NCI-H2227 treated with DMSO at 0.1 percent for 48 hours (cell line): Measurements from ENCODE around the gene WDR93.
A peak's percentile ranks its signal among the peaks of the same experiment; 100 is the strongest.
"Not testable (repeated sequence)": the region's sequence is repeated elsewhere in the genome, so short reads cannot be mapped to it uniquely, and the experiment has no call there.

ENCODE experiments used
- DNase-seq: peaks from one replicate; lab custom pipeline; 2025; lab: John Stamatoyannopoulos, UW

Gene WDR93

DNA sequence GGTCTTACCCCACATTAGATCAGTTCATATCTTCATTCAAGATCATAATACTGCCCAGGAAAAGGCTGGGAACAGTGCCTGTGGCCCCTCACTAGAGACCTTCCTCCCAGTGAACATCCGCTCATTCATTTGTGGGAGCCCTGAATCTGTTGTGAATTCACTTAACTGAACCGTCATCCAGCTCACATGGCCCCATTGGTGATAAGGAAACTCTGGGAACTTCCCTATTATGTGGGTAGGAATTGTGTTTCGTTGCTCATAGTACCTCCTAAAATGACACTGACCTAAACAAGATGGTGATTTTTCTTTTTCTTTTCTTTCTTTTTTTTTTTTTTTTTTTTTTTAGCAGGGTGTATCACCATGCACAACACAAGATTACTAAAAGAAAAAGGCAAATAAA lies 78.8 kb downstream of the WDR93 start:
- no peak for DNase-seq

DNA sequence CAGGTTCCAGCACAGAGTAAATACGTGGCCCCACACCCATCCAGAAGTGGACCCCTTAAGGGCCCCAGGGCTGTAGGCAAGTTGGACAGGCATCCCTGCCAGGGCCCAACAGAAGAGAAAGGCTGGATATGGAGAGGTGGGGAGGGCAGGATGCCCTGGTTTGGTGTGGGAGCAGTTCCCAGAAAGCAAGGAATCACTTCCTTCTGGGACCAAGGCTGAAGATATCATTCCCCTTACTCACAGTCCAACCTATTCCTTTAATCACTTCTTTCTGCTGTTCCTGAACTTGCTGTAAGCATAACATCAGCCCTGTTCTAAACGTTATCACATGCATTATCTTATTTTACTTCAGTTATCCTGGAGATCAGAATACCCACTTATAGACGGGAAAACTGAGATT lies 79.4 kb downstream of the WDR93 start:
- no peak for DNase-seq

DNA sequence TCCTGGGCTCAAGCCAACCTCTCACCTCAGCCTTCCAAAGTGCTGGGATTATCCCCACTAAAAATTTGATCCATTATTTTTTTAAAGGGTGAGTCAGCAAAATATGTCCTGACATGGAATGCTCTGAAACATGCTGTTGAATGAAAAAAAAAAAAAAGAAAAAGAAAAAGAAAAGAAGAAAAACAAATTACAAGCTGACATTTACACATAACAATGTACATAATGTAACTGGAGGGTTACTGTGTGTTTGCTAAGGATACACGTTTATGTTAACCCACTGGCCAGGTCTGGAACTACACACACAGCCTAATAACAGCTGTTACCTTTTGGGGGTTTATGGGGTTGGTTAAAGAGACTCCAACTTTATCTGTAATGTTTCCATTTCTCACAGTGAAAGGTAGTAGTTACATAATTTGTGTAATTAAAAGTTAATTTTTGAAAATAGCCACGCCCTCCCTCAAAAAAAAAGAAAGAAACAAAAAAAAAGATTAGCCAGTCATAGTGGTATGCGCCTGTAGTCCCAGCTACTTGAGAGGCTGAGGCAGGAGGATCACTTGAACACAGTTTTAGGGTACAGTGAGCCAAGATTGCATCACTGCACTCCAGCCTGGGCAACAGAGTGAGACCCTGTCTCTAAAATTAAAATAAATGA lies 82.4 kb downstream of the WDR93 start:
- DNase-seq: no peak

DNA sequence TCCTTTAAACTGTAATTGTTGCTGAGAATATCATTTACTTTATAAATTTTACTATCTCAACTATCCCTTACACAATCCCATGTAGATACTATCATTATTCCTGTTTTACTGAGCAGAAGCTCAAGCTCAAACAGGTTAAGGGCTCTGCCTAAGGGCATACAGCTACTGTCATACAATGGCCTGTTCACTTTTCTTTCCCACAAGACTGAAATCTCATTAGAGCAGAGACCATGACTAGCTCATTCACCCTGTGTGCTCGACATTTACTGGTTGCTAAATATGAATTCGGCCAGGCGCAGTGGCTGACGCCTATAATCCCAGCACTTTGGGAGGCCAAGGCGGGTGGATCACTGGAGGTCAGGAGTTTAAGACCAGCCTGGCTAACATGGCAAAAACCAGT lies 83.9 kb downstream of the WDR93 start:
- no peak for DNase-seq

DNA sequence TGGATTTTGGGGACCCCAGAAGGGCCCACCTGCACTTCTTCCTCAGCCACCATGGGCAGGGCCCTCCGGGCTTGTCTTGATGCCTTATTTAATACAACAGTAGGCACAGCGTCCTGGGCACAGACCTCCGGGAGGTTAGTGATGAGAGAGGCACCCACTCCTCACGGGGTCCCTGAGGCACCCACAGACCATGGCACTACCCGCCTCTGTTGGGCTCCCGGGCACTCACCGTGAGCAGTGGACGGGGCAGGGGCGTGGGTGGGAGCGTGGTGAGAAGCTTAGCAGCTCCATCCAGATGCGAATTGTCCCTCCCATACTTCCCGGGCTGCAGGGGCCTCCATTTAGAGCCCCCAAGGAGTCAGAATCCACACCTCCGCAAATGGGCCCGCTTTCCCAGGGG lies 85.2 kb downstream of the WDR93 start:
- no peak for DNase-seq

DNA sequence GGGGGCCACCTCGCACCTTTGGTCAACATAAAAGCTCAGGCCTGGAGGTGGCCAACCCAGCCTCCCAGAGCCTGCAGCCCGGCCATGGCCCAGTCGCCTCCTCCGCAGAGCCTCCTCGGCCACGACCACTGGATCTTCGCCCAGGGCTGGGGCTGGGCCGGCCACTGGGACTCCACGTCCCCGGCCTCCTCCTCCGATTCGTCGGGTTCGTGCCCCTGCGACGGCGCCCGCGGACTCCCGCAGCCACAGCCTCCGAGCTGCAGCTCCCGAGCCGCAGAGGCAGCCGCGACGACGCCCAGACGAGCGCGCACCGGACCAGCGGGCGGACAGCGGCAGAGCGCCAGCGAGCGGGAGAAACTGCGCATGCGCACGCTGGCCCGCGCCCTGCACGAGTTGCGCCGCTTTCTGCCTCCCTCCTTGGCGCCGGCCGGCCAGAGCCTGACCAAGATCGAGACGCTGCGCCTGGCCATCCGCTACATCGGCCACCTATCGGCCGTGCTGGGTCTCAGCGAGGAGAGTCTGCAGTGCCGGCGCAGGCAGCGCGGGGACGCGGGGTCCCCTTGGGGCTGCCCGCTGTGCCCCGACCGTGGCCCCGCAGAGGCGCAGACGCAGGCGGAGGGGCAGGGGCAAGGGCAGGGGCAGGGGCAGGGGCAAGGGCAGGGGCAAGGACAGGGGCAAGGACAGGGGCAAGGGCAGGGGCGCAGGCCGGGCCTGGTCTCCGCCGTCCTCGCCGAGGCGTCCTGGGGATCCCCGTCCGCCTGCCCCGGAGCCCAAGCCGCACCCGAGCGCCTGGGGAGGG lies 85.9 kb downstream of the WDR93 start, which contains the start of gene MESP2:
MESP2 (plus strand) TSS at position 59 of the 799 bp plus-strand sequence; CDS start at position 85, 26 bp downstream.
- DNase-seq: peak; percentile 43

DNA sequence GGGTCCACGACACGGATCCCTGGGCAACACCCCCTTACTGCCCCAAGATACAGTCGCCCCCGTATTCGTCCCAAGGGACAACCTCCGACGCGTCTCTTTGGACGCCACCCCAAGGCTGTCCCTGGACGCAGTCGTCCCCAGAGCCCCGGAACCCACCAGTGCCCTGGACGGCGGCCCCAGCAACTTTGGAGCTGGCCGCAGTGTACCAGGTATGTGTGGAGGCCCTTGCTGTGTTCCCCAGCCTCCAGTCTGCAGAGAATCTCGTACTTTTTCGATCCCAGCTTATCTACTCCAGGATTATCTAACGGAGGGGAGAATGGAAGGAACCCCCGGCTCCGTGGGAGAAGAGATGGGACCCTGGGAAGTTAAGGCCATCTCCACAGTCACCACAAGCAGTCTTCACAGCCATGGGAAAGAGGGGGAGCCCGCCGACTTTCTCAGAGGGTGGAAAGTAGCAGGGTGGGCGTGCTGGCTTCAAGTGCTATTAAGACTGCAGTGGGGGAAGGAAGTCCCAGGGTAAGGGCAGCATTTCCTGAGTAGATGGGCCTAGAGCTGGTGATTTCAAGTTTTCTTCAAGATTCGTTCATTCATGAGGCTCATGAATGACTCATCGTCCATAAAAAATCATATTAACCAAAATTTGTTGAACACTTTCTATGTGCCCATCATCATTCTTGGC lies 86.6 kb downstream of the WDR93 start:
- no peak for DNase-seq

DNA sequence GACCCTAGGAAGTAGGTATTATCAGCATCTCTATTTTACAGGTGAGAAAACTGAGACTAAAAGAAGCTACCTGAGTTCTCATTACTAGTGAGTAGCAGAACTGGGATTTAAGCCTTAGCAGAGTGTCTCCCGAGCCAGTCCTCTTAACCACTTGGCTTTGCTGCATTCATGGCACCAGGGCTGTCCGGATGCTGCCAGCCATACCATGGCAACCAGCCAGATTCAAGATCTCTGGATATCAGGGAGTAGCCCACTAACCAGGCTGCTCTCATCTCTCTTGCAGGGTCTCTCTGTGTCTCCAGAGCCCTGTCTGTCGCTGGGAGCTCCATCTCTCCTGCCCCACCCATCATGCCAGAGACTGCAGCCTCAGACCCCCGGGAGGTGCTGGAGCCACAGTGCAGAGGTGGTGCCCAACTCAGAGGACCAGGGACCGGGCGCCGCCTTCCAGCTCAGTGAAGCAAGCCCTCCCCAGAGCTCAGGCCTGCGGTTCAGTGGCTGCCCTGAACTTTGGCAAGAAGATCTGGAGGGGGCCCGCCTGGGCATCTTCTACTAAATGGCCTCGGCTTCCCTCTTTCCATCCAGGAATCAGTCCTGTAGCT lies 87.3 kb downstream of the WDR93 start:
- no peak for DNase-seq

DNA sequence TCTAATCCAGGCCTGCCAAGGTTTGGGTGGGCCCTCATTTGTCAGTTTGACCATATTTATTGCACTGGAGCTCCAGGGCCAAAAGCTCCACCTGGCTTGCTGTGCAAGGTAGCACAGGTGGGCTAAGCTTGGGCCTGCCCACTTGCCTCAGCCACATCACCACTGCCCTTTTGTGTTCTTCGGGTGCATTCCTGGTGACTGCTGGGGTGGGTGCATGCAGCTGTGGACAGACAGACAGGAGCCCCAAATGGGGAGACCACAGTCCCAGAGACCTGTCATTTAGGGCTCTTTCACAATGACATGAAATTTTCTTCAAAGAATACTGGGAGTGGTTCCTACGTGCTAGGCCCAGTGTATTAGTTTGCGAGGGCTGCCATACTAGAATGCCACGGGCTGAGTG lies 88.2 kb downstream of the WDR93 start:
- no peak for DNase-seq

DNA sequence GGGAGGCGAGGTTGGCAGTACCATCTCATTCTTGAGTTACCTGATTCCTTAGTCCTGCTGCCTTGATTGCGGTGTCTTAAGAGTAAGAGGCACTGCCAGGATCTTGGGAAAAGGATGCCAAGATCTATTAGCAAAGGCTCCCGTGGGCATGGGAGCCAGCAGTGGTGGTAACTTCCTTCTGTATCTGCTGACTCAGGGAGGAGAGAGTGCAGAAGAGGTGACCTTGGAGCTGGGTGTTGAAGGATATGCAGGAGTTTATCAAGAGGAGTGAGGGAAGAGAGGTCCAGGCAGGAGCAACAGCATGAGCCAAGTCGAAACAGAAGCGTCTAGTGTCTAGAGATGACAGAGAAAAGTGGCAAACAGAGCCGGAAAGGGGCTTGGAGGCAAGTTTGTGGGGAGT lies 90.0 kb downstream of the WDR93 start:
- no peak for DNase-seq

DNA sequence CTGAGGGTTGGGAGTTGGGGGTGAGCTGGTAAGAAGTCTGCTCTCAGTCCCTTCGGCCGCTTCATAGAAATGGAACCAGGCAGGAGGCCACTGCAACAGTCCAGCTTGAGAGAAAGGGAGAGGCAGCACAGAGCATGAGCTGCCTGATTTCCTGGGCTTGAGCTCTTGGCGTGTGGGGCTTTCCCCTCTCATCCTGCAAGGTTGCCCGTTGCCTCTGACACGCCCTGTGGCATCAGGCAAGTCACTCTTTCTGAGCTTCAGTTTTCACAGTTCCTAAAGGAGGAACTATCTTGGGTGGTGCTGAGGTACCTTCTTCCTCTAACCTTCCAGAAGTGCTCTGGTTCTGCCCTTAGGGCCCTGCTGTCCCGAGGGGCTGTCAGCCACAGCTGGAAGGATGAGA lies 90.4 kb downstream of the WDR93 start:
- DNase-seq: no peak

DNA sequence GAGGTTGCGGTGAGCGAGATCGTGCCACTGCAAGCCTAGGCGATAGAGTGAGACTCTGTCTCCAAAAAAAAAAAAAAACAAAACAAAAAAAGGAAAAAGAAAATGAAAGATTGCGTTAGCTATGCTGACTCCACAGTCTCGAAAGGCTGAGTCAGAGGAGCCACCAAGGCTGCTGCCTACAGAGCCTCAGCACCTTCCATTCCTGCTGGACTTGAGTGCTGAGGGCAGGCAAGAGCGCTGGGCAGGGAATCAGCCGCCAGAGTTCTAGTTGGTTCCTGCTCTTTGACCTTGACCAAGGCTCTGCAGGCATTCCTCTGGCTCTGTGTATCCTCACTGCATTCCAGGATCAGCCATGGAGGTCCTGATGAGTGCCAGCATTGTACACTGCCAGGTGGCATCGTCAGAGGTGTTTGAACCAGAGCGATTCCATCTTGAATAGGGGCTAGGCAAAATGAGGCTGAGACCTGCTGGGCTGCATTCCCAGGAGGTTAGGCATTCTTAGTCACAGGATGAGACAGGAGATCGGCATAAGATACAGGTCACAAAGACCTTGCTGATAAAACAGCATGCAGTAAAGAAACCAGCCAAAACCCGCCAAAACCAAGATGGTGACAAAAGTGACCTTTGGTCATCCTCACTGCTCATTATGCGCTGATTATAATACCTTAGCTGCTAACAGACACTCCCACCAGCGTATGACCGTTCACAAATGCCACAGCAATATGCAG lies 91.4 kb downstream of the WDR93 start:
- DNase-seq: no peak

DNA sequence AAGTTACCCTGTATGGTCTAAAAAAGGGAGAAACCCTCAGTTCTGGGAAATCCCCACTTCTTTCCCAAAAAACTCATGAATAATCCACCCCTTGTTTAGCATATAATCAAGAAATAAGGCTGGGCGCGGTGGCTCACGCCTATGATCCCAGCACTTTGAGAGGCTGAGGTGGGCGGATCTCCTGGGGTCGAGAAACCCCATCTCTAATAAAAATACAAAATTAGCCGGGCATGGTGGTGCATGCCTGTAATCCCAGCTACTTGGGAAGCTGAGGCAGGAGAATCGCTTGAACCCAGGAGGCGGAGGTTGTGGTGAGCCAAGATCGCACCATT lies 92.0 kb downstream of the WDR93 start:
- not testable (repeated sequence) for DNase-seq

DNA sequence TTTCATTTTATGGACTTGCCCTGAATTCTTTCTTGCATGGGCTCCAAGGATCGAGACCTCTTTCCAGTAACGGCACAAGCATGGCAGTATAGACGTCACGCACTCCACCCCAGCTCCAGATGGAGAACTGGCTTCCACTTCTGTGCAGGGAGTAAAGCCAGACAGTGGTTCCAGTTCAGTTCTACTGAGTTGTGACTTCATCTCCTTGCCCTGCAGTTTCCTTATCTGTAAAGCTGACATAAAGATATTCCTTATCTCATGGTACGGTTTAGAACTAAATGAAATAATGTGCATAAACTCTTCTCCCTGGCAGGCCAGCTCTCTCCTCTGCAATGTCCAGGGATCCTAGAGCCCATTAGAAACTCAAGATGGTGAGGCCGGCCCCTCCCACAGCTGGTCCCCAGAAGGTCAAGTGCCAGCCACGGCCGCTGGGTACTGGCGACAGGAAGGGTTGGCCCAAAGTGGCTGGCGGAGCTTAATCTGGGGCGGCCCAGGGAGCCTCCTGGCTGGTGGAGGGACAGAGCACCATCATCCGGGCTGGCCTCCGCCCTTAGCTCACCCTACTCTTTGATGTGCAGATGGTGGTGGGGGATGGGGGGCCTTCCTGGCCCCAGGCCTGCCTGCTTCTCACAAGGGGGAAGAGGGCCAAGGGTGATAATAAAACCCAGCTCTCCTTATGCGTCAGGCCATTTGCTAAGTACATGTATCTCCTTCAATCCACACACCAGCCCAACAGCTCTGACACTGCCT lies 92.7 kb downstream of the WDR93 start:
- no peak for DNase-seq

DNA sequence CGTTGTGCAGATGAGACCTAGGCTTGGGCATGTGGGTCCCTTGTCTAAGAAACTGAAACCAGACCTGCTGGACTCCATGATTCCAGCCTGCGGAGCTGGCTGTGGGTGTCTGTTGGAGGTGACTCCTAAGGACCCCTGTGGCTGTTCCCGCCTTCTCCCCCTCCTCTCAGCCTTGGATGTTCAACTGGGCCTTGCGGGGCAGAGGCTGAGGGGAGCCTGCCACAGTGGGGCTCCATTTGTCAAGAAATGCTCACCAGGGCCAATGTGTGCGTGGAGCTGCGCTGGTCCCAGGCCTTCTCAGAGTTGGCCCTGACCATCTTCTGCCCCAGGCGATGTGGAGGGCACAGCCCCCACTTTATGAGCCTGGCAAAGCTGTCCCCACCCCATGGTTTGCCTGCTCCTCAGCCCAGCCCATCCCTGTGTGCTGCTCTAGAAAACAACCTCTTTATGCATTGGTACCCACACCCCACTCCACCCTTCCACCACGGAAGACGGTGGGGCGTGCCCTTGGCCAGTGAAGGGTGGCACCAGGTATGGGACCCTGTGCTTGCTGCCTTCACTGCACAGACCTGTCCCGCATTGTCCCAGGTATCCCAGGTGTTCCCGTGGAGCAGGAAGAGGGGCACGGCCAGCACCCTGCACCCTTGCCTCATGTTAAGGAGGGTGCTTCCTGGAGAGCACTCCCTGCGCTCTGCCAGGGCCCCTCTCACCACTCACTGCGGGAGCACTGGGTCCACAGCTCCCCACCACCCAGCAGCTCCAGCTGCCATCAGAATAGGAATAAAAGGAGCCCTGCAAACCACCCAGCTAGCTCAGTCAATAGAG lies 93.5 kb downstream of the WDR93 start:
- DNase-seq: no peak

DNA sequence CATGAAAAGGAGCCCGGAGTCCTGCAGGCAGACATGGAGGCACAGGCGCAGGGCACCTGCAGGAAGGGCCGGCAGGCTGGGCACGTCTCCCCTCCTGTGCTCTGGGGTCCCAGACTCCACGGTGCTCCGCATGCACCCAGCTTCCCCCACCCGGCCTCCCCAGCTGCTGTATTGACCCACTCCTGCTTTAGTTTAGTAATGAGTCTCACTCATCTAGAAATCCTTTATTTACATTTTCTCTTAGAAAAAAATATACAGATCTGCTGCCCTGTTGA lies 94.0 kb downstream of the WDR93 start:
- no peak for DNase-seq

DNA sequence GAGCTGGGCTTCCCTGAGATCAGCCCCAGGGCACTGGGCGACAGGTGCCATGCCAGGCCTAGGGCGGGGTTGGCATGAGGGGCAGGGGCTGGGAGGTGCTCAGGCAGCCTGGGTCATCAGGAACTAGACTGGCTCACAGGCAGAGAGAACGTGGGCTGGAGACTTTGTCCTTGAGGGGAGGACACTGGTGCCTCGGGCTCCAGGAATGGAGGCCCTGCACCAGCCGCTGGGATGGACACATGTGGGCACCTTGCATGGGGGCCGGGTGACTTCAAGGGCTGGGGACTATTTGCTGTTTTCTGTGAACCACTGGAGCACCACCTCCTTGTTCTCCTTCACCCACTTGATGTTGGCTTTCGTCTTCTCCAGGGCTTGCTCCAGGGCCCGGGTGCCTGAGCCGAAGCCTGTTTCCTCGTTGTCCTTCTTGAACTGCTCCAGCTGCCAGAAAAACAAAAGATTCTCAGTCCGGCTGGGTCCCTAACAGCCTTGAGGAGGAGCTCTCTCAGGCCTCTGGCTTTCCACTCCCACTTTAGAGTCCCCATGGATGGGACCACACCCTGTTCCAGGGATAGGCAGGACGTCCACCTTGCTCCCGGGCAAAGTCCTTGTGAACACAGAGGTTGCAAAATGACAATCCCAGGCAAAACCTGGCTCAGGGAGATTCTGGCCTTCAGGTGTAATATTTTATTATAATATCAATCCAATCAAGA lies 94.6 kb downstream of the WDR93 start:
- no peak for DNase-seq

DNA sequence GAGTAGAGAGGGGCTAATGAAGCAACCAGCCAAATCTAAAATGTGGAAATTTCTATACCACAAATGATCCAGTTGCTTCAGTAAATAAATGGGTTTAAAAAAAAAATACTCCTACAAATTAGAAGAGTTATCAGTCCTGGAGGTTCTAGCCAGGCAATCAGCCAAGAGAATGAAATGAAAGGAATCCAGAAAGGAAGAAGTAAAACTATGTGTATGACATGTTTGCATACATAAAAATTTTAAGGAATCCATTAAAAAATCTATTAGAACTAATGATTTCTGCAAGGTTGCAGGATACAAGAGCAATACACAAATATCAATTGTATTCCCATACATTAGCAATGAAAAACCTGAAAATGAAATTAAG lies 95.1 kb downstream of the WDR93 start:
- DNase-seq: no peak

DNA sequence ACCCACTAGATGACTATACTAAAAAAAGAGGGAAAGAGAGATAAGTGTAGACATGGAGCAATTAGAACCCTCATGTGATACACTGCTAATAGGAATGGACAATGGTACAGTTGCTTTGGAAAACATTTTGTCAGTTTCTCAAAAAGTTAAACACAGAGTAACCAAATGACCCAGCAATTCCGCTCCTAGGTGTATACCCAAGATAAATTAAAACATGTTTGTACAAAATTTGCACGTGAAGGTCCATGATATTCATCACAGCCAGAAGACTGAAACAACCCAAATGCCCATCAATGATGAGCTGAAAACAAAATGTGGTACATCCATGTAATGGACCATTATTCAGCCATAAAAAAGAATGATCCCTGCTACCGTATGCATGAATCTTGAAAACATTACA lies 97.3 kb downstream of the WDR93 start:
- DNase-seq: no peak

DNA sequence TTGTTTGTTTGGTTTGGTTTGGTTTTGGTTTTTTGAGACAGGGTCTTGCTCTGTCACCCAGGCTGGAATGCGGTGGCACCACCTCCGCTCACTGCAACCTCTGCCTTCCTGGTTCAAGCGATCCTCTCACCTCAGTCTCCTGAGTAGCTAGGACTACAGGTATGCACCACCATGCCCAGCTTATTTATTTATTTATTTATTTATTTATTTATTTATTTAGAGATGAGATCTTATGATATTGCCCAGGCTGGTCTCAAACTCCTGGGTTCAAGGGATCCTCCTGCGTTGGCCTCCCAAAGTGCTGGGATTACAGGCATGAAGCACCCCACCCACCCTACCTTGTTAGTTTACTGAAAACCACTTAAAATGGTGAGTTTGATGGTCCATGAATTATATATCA lies 98.0 kb downstream of the WDR93 start:
- not testable (repeated sequence) for DNase-seq
